HG03103 (cell line): ENCODE results near the gene MIGA2.
"Not testable (repeated sequence)": the region's sequence is repeated elsewhere in the genome, so short reads cannot be mapped to it uniquely, and the experiment has no call there.

ENCODE experiments used
- ATAC-seq: cut with Tn5 transposase; IDR thresholded peaks from one replicate; pipeline ENCODE4 v1.9.1; 2021; ENCODE audit warnings: low read depth; ENCODE audit not compliant: unreplicated experiment

The MIGA2 gene

DNA sequence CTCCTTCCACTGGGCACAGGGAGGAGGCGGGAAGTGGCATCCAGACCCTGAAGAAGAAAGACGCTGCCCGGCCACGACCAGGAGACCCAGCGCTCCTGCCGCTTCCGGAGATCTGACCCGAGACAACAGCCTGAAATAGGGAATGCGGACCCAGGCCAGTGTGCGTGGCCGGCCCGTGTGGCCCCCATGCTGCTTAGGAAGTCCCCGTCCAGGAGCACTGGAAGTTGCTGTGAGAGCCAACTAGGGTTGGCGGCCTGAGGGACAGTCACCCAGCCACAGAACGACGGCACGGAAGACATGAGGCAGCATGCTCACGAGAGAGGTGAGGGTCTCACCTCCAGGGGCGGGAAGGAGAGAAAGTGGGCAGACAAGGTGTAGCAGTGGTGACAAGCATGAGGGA lies 25.3 kb upstream of the MIGA2 start:
- no peak for ATAC-seq

DNA sequence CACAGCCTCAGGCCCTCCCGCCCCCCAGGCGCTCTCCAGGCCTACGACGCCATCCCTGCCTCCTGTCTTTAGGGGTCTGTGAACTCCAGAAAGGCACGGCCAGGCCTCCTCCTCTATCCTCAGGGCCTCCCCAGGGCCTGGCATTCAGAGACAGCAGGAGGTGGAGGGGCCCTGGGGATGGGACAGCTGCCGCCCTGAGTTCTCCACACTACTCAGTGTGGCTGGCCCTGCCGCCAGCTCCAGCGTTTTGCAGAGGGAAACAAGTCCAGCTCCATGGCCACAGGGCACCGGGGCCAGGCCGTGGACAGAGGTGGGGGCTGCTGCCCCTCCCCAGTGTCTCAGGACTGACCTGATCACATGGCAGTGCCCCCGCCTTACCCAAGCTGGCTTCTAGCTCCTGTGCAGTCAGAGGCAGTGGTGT lies 24.7 kb upstream of the MIGA2 start:
- no peak for ATAC-seq

DNA sequence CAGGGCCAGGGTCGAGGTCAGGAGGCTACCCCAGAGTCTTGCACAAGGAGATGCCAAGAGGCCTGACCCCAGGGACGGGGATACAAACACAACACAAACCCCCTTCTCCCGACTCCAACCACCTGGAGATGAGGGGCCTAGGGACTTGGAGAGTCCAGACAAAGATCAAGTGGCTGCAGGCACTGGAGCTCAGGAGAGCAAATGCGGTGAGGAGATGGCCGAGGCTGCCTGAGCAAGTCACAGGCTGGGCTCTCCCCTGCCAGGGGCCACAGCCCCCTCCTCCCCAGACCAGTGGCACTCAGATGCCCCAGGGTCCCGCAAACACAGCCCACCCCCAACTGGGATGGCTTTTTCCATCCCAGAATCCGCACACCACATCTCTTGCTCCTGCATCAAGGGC lies 24.1 kb upstream of the MIGA2 start:
- no peak for ATAC-seq

DNA sequence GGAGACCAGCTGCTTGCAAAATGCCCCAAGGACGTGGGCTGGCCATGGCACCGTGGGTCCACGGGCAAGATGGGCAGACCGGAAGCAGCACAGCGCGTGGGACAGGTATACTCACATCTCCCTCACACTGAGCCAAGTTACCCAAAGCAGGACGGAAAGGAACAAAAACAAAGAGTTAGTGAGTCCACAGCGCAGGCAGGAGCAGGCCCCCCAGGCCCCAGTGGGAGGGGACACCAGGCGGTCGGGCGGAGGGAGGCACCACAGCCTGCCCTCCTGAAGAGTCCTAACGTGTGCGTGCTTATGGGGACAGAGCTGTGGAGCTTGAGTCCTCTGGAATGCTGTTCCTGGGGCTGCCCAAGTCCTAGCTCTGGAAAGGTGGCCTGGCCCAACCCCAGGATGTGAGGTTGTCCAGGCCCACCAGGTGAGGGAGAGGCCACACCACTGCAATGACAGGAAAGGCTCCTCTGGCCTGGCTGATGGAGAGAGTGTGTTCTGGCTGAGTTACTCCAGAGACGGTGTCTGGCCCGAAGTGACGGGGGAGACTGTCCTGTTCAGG lies 23.5 kb upstream of the MIGA2 start:
- no peak for ATAC-seq

DNA sequence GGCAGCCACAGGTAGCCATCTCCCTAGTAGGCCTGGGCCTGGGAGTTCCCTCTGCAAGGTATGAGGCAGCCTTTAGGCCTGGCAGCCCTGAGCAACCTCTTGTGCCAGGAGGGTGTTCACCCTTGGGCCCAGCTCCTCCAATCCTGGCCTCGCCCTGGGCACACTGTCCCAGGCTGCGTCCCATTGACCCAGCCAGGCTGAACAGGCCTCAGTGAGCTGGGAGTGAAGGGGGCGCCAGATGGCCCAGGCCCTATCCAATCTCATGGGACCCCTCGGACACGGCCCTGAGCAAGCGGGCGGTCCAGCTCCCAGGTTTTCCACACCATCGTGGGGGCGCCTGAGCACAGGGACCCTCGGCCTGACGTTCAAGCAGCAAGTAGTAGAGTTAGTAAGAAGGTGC lies 22.8 kb upstream of the MIGA2 start:
- ATAC-seq: no peak

DNA sequence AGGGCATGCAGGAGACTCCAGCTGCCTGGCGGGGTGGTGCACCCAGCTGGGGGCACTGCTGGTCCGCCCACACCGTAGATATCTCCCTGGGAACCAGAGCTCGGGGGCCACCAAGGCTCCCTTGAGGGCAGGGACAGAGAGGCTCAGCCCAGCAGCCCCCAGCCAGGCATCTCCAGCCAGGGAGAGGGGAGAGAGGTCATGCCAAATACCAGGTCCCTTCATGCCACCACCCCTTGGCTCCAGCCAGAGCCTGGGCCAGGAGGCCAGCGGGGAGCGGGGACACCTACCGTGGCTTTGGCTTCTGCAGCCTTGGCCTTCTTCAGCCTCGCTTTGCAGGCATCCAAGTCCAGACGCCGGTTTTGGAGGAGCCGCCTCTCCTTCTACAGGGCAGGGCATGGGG lies 22.3 kb upstream of the MIGA2 start:
- no peak for ATAC-seq

DNA sequence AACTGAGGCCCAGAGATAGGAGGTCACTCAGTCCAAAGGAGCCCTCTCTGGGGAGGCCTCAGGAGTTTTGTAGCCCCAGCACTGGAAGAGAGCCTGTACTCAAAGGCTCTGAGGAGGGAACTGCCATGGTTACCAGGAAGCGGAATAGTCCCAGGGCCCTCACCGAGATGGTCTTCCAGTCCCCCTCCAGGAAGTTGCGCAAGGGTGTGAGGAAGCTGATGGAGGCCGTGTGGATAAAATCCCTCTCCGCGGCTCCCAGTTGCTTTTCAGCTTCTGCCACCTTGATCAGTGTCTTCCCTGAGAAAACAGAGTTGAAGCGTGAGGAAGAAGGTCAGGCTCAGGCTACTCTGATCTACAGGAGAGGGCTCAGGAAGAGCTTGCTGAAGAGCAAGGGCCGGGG lies 21.8 kb upstream of the MIGA2 start:
- no peak for ATAC-seq

DNA sequence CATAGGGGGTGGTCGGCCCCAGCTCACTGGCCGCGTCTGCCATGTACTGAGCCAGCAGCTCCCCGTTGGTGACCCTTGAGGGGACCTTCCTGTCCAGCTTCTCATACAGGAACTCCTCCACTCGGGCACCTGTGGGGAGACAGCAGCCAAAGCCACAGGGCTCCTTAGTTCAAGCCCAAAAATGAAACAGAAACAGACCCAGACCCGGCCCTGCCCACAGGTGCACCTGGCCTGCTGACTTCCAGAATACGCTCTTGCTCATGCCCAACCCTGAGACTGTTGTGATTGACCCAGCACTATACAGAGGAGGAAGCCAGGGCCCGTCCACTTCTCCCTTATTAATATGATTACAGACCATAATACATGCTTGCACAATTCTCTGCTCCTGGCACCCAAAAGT lies 15.3 kb upstream of the MIGA2 start:
- ATAC-seq: peak; percentile 54

DNA sequence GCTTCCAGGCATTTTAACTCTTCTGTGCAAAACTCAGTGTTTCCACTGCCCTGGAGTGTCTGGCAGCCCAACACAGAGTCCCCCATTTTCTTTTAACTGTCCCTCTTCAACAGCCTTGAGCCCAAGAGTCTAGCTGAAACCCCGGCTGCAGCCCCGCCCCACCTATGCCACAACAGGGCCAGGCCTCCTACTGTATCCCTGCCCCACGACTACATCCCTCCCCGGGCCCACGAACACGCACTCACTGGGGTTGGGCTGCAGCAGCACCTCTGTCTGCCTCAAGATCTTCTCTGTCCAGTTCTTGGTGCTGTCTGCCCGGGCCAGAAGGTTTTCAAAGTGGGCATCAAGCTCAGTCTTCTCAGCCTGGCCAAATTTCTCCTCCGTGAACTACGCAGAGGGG lies 14.4 kb upstream of the MIGA2 start:
- no peak for ATAC-seq

DNA sequence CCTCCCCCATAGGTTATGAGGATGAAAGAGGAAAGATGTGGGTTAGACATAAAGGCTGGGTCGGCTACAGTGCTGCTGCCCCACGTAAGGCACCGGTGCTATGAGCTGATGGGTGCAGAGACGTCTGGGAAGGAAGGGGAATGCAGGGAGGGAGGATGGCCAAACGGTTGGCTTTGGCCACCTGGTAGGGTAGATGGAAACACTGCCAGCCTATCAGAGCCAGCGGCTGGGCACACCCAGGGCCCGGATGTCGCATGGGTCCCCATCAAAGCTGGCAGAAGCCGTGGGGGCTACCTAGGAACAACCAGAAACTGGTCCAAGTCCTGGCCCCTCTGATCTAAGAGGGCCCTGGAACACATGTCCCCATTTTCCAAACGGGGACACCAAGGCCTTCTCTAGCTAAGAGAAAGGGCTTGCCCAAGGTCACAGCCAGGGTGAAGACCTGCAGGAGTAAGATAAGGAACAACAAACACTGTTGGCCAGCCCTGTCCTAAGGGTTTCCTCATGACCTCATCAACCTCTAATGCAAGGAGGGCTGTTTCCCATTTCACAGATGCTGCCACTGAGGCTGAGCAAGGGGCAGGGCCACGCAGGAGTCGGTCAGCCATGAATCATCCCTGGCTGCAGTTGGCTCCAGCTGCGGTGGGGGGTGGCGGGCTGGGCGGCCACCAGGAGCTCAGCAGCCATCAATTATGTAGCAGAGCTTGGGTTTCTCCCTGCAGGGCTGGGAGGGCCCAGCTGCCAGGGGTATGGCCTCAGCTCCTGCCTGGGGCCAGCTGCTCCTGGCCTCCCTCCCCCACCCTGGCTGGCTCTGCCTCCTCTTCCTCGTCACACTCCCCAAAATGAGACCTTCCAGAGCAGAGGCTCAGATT lies 13.2 kb upstream of the MIGA2 start:
- ATAC-seq: no peak

DNA sequence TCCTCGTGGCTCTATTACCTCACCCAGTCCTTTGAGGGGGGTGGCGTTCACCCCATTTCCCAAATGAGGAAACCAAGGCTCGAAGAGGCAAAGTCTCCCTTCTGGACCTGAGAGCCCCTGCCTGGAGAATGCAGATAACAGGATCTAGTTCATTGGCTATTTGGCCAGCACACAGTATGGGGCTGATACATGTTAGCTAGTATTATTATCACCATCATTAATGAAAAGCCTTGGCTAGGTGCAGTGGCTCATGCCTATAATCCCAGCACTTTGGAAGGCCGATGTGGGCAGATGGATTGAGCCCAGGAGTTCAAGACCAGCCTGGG lies 12.6 kb upstream of the MIGA2 start:
- ATAC-seq: no peak

DNA sequence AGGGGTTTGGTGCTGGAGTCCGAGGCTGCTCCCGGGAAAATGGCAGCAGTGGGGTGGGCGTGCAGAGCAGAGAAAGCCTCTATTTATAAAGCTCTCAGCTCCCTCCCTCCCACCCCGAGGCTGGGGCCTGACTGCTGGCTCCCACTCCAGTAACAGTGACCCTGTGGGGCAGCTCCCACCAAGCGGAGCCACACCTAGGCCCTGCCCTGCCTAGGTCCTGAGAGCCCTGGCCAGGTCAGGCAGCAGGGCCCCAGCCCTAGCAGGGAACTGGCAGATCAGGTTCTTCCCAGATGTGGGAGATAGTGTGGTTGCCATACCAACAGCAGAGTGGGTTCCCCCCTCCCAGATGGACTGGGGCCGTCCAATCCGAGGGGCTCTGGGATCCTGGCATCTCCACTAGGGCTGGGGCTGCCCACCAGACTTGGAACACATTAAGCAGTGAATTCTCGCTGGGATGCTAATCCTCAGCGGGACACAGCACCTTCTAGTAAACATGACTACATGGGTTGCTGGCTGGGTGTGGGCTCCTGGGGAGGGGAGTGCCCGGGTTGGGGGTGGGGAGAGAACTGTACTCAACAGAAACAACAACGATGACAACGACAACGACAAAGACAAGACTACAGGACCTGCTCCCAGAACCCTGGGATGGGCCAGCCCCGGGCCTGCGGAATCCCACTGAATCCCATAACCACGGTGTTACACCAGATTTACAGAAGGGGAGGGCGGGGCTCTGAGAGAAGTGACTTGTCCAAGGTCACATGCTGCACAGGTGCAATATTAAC lies 9.8 kb upstream of the MIGA2 start:
- ATAC-seq: no peak

DNA sequence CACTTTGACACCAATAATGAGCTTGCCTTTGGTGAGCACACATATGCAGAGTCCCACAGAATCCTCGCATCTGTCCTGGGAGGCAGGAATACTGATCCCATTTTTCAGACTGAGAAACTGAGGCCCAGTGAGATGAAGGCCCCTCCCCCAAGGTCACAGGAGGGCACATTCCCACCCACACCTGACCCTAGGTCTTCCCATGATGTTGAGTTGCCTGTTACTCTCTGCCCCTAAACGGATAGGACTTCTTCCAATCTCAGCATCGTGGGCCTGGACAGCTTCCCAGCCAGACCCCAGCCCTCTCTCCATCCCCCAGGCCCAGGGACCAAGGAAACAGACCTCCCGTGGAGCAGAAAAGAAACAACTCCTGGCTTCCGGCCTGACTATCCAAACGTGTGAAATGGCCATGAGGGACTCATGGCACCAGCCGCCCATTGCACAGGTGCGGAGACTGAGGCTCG lies 9.2 kb upstream of the MIGA2 start:
- ATAC-seq: no peak

DNA sequence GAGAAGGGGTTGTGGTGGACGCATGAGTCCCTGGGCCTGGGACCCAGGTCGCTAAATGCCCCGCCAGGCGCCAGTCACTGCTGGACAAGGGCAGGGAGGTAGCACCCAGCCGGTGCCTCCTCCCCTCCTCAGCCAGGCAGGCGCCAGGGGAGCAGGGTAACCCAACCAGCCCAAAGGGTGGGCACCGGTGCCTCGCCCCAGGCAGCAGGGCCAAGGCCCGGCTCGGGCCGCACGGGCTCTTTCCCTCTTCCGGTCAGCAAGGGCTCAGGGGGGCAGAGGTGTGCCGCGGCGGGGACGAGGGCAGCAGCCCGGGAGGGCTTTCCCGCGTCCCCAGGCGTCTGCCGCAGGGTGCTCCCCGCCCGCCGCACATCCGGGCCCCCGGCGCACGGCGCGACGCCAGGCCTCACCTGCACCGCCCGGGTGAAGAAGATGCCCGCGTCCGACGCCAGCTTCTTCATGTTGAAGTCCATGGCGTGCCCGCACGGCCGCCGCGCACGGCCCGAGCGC lies 8.7 kb upstream of the MIGA2 start:
- ATAC-seq: peak; percentile 18

DNA sequence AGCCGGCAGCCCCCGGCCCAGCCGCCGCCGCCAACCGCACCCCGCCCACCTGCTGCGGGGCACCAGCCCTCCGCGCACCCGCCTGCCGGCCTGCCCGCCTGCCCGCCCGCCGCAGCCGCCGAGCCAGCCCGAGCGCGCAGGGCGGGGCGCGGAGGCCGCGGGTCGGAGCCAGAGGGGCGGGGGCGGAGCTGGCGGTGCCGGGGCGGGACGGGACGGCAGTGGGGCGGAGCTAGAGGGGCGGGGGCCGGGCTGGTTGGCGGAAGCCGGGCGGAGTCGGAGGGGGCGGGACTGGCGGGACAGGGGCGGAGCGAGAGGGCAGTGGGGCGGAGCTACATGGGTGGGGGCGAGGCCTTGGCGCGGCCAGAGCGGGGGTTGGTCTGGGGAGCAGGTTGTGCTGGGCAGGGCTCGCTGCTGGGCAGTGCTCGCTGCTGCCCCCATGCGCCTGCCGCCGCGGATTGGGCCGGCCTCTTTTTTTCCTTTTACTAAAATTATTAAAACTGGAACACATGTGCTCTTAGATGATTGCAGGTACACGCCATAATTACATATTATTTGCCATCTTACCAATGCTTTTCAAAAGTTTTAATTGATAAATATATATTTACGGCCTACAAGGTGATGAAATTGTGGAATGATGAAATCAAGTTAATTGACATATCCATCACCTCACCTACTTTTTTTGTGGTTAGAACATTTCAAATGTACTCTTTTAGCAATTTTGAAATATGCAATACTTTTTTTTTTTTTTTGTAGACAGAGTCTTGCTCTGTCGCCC lies 8.0 kb upstream of the MIGA2 start, which contains the start of gene SH3GLB2:
TSS of gene SH3GLB2 (minus strand) at position 140 of the 775 bp plus-strand sequence. CDS start 177 bp downstream, outside the sequence.
- peak; percentile 73 for ATAC-seq

DNA sequence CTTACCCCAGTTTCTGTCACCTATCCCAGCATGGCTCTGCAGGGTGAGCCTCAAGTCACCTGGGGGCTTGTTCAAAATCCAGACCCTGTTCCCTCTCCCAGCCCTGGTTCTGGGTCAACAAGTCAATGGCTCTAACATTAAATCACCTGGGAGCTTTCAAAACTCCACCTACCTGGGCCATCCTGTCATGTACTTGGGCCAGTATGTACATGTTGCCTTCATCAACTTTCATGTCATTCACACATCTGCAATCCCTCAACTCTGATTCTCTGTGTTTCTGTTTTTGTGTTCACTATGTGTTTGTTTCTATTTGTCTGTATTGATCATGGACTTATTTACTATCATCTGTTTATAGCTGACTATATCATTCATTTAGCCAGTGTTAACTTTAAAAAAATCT lies 6.2 kb upstream of the MIGA2 start:
- ATAC-seq: no peak

DNA sequence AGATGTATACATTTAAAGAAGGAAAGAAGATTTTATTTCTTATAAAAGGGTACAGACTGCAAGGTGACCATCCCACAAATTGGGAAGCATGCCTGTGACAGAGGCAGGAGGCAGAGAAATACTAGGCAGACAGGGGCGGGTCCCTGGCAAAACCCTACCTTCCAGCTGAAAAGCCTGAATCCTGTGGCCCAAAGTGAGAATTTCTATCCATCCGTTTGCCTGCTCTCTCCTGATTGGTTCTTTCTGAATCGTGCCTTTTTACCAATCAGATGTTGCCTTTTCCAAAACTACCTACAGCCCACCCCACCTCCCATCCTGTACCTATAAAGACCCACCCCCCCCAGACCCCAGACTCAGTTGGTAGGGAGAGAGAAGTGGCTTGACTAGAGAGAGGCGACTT lies 4.9 kb upstream of the MIGA2 start:
- no peak for ATAC-seq

DNA sequence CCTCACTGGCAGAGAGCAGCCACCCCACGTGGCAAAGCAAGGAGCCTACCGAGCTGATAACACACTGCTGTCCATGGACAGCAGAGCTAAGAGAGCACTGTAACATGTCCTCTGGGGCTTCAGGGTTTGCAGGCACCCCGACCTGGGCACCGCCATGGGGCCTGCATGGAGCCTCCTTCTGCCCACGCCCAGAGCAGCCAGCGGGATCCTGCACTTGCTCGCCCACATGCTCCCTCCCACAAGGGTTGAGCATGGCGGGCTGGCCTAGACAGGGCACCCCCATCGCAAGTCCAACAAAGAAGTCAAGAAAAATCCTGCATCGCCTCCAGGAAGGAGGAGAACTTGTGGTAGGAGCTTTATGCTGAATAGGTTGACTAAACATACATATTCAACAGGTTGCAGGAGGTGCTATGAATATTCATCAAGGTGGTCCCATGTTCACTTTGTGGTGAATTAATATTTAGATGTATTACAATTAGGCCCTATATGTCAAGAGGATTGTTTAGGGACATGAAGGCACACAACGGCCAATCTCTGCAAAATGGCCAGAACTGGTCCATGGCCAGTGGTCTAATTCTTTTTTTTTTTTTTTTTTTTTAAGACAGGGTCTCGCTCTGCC lies 3.8 kb upstream of the MIGA2 start:
- ATAC-seq: no peak

DNA sequence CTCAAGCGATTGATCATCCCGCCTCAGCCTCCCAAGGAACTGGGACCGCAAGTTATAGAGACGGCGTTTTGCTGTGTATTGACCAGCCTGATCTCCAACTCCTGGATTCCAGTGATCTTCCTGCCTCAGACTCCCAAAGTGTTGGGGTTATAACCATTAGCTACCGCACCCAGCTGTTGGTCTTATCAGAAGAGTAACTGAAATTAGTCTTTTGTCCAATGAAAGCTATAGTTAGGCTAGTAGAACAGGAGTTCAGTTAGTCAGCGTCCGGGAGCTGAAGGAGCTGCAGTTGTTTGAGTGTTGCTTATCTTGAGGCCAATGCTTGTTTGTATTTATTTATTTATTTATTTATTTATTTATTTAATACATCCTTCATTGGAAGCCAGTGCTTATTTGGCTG lies 3.2 kb upstream of the MIGA2 start:
- no peak for ATAC-seq

DNA sequence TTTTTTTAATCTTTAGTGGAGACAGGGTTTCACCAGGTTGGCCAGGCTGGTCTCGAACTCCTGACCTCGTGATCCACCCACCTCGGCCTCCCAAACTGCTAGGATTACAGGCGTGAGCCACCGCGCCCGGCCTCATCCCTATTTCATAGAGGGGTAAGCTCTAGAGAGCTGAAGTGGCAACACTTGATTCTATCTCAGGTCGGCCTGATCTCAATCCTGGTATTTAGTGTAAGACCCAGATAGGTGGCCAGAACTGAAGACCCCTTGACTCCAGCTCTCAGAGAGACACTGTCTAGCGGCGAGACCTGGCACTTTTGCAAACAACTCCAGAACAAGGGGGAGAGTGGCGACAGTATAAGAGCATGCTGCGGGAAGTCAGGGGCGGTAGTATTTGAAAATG lies 588 bp upstream of the MIGA2 start:
- not testable (repeated sequence) for ATAC-seq
